IPS-20b (cell line): Measurements from ENCODE around the gene ADAMTS1.
"Not testable (repeated sequence)": the region's sequence is repeated elsewhere in the genome, so short reads cannot be mapped to it uniquely, and the experiment has no call there.

Experiments used
- H3K27ac ChIP-seq: one replicate; pipeline ENCODE4 v1.5.1; 2013; ENCODE audit warnings: low read length
- H3K27me3 ChIP-seq: 2 replicates; pipeline ENCODE4 v1.6.1; 2013; ENCODE audit warnings: mild to moderate bottlenecking, low read length, inconsistent platforms; ENCODE audit not compliant: insufficient read depth
- H3K36me3 ChIP-seq: 2 replicates; pipeline ENCODE4 v1.6.1; 2013; ENCODE audit warnings: low read depth, mild to moderate bottlenecking, inconsistent platforms, low read length, moderate library complexity; ENCODE audit not compliant: insufficient read depth
- H3K4me1 ChIP-seq: 2 replicates; pipeline ENCODE4 v1.6.1; 2013; ENCODE audit warnings: mild to moderate bottlenecking, control low read depth, inconsistent platforms, low read length, moderate library complexity; ENCODE audit not compliant: insufficient read depth
- H3K4me3 ChIP-seq: 2 replicates; pipeline ENCODE4 v1.5.1; 2013; ENCODE audit warnings: mild to moderate bottlenecking, low read length, inconsistent platforms
- H3K9ac ChIP-seq: 2 replicates; pipeline ENCODE4 v1.6.1; 2013; ENCODE audit warnings: low read depth, mild to moderate bottlenecking, inconsistent platforms, low read length, moderate library complexity
- H3K9me3 ChIP-seq: 2 replicates; pipeline ENCODE4 v1.6.1; 2013; ENCODE audit warnings: mild to moderate bottlenecking, low read depth, low read length, inconsistent platforms; ENCODE audit not compliant: insufficient read depth

ADAMTS1 gene

GRCh38 chr21:26845066-26845758 is at the start of gene ADAMTS1:
TSS of gene ADAMTS1 (minus strand) at chr21:26845409. CDS start at chr21:26844954, 455 bp downstream.
- Histone ChIP-seq H3K4me1 (peaks cover 10% of the 10 kb centered on the region; the same call in 1 of the 2 replicates), H3K9ac (peak within 1 kb of the TSS; percentile 89), H3K27ac (peak within 1 kb of the TSS; percentile 22), H3K9me3 (no peaks in the 10 kb centered on the region), H3K4me3 (peak within 1 kb of the TSS; percentile 90), H3K27me3 (peaks cover 29% of the 10 kb centered on the region), H3K36me3 (peaks cover 24% of the 10 kb centered on the region)

DNA sequence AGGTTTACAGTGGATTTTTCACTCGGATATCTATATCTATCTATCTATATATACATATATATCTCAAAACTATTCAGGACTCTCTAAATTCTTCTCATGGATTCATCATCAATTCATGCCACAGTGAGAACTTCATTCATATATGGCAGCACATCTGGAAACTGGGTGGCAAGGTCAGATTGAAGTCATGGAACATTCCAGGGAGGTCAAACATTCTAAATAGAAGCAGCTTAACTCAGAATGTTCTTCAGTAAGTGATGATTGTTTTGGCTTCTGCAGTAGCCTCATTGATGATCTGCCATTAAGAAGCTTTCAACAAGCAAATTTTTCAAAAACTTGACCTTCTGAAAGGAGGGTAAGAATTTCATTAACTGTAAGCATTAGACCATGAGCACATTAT is 46.9 kb upstream of the ADAMTS1 start:
- no peaks in the 10 kb centered on the region for H3K36me3 ChIP-seq
- no peak overlapping the region for H3K4me3 ChIP-seq
- no peak overlapping the region for H3K27ac ChIP-seq
- H3K27me3 ChIP-seq, result no peaks in the 10 kb centered on the region
- no peaks in the 10 kb centered on the region for H3K4me1 ChIP-seq
- H3K9ac ChIP-seq, result no peak overlapping the region
- H3K9me3 ChIP-seq, result no peaks in the 10 kb centered on the region; the same call in 1 of the 2 replicates

DNA sequence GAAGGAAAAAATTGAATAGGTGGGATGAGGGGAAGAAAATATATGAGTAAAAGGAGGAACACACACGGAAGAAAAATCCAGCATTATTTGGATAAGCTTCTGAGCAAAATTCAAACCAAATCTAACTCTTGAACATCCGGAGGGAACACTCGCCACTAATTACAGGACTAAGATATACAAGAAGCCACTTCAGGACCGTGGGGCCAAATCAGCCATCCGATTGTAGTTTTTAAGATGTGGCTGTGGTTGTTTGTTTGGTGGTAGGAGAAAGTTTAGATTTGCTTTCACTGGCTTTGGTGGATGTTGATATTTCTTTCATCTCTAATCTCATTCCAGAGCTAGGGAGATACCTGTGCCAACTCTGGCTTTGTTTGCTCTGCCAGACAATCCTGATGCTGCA is 43.7 kb upstream of the ADAMTS1 start:
- Histone ChIP-seq H3K36me3 (no peaks in the 10 kb centered on the region), H3K4me3 (no peak overlapping the region), H3K9ac (no peak overlapping the region), H3K27ac (no peak overlapping the region), H3K27me3 (no peaks in the 10 kb centered on the region), H3K4me1 (no peaks in the 10 kb centered on the region), H3K9me3 (no peaks in the 10 kb centered on the region; the same call in 1 of the 2 replicates)

- H3K9ac ChIP-seq, result no peak overlapping the region
Observed at GRCh38 chr21:26888256-26888655, 43.0 kb upstream of the ADAMTS1 start.

DNA sequence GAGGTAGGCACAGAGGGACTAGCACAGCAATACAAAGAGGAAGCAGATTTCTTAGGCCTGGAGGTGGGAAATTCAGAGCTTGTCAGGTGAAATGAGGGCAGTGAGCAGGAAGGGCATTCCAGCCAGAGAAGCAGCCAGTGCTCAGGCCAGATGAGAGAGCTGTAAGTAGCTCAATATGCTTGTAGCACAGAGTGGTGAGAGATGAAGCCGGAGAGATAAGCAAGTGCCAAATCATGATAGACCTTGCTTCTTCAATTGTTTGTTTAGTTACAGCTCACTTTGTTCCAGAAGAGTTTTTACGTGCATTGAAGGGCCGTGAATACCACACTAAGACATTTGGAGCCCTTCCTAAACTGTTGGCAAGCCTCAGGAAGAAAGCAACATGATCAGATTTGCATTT is 42.0 kb upstream of the ADAMTS1 start:
- Histone ChIP-seq H3K27ac (no peak overlapping the region), H3K9ac (no peak overlapping the region), H3K36me3 (no peaks in the 10 kb centered on the region), H3K27me3 (no peaks in the 10 kb centered on the region), H3K4me1 (no peaks in the 10 kb centered on the region), H3K9me3 (no peaks in the 10 kb centered on the region; the same call in 1 of the 2 replicates), H3K4me3 (no peak overlapping the region)

More at GRCh38 chr21:26888256-26888655, 43.0 kb upstream of the ADAMTS1 start:
- H3K4me3 ChIP-seq, result no peak overlapping the region
- no peaks in the 10 kb centered on the region for H3K4me1 ChIP-seq
- no peaks in the 10 kb centered on the region for H3K36me3 ChIP-seq
- H3K9me3 ChIP-seq, result no peaks in the 10 kb centered on the region; the same call in 1 of the 2 replicates
- no peaks in the 10 kb centered on the region for H3K27me3 ChIP-seq
- H3K27ac ChIP-seq, result no peak overlapping the region

GRCh38 chr21:26884436-26884835 is 39.2 kb upstream of the ADAMTS1 start:
- Histone ChIP-seq H3K4me3 (no peak overlapping the region), H3K27me3 (no peaks in the 10 kb centered on the region), H3K9ac (no peak overlapping the region), H3K4me1 (no peaks in the 10 kb centered on the region), H3K27ac (no peak overlapping the region), H3K9me3 (no peaks in the 10 kb centered on the region; the same call in 1 of the 2 replicates), H3K36me3 (no peaks in the 10 kb centered on the region)

DNA sequence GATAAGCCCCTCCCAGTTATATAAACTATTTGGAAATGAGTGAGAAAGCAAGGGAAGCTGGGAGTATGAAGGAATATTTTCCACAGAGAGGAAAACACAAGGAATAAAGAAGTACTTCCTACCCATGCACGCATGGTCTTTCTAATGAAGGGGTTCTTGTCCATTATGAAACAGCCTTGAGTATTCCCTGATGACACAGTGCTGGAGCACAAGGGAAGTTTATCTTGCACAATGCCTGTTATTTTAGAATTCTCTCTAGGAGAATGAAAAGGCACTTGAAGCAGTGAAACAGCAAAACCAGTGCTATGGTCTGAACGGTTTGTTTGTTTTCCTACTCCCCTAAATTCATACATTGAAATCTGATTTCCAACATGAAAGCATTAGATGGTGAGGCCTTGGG is 38.6 kb upstream of the ADAMTS1 start:
- Histone ChIP-seq H3K36me3 (no peaks in the 10 kb centered on the region), H3K9ac (no peak overlapping the region), H3K4me3 (no peak overlapping the region), H3K27ac (no peak overlapping the region), H3K4me1 (no peaks in the 10 kb centered on the region), H3K27me3 (no peaks in the 10 kb centered on the region), H3K9me3 (no peaks in the 10 kb centered on the region; the same call in 1 of the 2 replicates)

DNA sequence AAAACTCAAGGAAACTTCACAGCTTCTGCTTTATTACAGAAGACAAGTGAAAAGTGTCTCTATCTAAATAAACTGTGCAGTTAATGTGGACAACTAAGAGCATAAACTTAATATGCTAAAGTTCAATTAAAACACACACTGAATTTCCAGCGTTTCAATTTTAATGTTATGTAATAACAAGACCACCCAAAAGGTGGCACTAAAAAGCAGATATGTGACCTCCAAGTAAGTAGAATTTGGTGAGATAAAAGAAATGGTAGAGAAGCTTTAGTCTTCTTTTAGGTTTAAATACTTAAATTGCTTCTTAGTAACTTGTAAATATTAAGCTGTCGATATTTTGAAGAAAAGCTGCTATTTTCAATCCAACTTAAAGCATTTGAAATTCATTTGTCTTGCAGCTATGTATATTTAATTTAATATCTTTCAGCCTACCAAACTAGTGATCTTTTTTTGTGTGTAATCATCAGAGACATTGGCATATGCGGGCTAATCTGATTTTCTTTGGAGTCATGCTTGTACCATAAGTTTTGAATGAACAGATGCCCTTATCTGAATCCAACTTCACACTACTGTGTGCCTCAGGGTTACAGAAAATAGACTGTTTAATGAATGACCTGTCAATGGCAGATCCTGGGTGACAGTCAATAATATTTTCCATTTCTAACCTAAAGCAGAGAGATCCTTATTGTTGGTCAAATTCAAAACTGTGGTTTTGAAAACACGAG is 36.5 kb upstream of the ADAMTS1 start:
- H3K4me3 ChIP-seq, result no peak overlapping the region
- H3K36me3 ChIP-seq, result no peaks in the 10 kb centered on the region
- H3K9ac ChIP-seq, result no peak overlapping the region

DNA sequence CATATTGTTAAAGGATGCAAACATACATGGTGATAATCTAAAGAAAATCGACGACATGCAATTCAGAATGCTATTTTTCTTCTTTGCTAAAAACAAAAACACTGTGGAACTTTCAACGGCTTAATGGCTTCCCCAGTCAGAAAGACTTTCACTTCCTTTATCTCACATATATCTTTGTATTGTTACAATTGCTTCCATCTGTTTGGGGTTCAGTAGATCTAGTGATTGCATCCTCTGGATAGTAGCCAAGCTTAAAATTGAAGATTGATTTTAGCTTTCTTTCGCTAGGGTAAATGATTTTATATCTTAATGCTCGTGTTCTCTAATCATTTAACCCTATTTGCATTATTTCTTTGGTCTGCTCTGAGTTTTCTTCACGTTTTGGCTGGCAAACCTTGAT is 31.8 kb upstream of the ADAMTS1 start:
- Histone ChIP-seq H3K9ac (no peak overlapping the region), H3K4me3 (no peak overlapping the region), H3K36me3 (no peaks in the 10 kb centered on the region), H3K9me3 (peaks cover 17% of the 10 kb centered on the region; the same call in 1 of the 2 replicates), H3K27me3 (no peaks in the 10 kb centered on the region), H3K4me1 (no peaks in the 10 kb centered on the region), H3K27ac (no peak overlapping the region)

More for the DNA sequence above, 36.5 kb upstream of the ADAMTS1 start:
- Histone ChIP-seq H3K4me1 (no peaks in the 10 kb centered on the region), H3K27ac (no peak overlapping the region), H3K9me3 (no peaks in the 10 kb centered on the region), H3K27me3 (no peaks in the 10 kb centered on the region)

GRCh38 chr21:26874347-26874746 is 29.1 kb upstream of the ADAMTS1 start:
- no peak overlapping the region for H3K4me3 ChIP-seq
- no peak overlapping the region for H3K9ac ChIP-seq
- no peaks in the 10 kb centered on the region for H3K4me1 ChIP-seq
- H3K9me3 ChIP-seq, result peaks cover 17% of the 10 kb centered on the region; the same call in 1 of the 2 replicates
- no peaks in the 10 kb centered on the region for H3K27me3 ChIP-seq
- no peak overlapping the region for H3K27ac ChIP-seq
- H3K36me3 ChIP-seq, result no peaks in the 10 kb centered on the region

DNA sequence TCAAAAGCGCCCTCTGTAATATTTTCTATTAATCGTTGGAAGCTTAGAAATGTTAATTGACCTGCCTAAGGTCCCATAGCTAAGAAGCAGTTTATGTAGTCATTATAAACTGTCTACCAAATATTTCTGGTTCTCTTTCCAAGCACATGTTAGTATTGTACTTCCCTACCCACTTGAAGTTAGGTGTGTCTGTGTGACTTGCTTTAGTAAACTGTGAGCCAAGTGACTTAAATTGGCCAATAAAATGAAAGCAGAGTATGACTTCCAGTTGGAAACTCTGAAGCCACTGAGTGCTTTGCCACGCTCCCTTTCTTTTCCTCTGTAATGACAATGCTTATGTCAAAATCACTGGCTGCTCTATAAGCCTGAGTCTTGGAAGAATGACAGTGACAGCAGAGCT is 20.6 kb upstream of the ADAMTS1 start:
- Histone ChIP-seq H3K36me3 (no peaks in the 10 kb centered on the region), H3K27me3 (no peaks in the 10 kb centered on the region), H3K9me3 (no peaks in the 10 kb centered on the region), H3K27ac (no peak overlapping the region), H3K9ac (no peak overlapping the region), H3K4me1 (no peaks in the 10 kb centered on the region), H3K4me3 (no peak overlapping the region)

DNA sequence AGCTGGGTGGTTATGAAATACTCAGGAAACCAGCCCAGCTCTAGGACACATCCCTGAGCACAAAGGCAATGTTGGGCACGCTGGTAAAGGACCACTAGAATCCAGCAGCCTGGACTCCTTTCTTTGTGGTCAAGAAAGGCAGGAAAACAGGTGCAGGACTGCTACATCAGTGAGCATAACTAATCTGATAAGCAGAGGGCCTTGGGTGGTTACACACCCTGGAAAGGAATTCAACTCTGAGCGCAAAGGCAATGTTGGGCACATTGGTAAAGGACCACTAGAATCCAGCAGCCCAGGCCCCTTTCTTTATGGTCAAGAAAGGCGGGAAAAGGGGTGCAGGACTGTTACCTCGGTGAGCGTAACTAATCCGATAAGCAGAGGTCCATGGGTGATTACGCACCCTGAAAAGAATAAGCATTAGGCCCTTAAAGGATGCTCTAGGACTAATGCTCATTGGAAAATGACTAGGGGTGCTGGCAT is 11.7 kb upstream of the ADAMTS1 start:
- not testable (repeated sequence) for H3K36me3 ChIP-seq, H3K9ac ChIP-seq, H3K9me3 ChIP-seq, H3K27me3 ChIP-seq, H3K4me3 ChIP-seq, H3K27ac ChIP-seq, H3K4me1 ChIP-seq
